ENCODE results near the gene POR.

- TF ChIP-seq MAX (IDR thresholded peaks at IDR 0.05; ENCODE audit: low read depth, low read length) (no peak), CTCF (IDR thresholded peaks at IDR 0.05; ENCODE audit: low read depth, low read length) (peak; percentile 25), POLR2A (IDR thresholded peaks at IDR 0.05; ENCODE audit: extremely low read depth, insufficient read length) (no peak)
Observed at GRCh38 chr7:75961218-75961617, 46.3 kb downstream of the POR start.
